Esophagus (tissue), 2 donors: Measurements from ENCODE around the gene GNAO1. TPM values are rescaled to one million over a fixed set of nuclear protein-coding genes. Genes with fewer than 3 reads are reported as not detected.

Source experiments
- H3K27ac ChIP-seq, 2 donors: one replicate each; pipeline ENCODE4 v1.5.1; 2013; ENCODE audit warnings: low read depth in 2 of 2, mild to moderate bottlenecking in 2 of 2, inconsistent platforms in 1 of 2, low read length in 1 of 2, moderate library complexity in 1 of 2
- H3K27me3 ChIP-seq, 2 donors: one replicate each; pipeline ENCODE4 v1.6.1; 2013; ENCODE audit warnings: low read length in 2 of 2, control low read depth in 1 of 2, mild to moderate bottlenecking in 1 of 2; ENCODE audit not compliant: insufficient read depth in 2 of 2, control insufficient read depth in 1 of 2
- H3K36me3 ChIP-seq, 2 donors: one replicate each; pipeline ENCODE4 v1.6.1; 2013; ENCODE audit warnings: low read length in 1 of 2; ENCODE audit not compliant: control insufficient read depth in 2 of 2, insufficient read depth in 2 of 2
- H3K4me1 ChIP-seq, 2 donors: one replicate each; pipeline ENCODE4 v1.6.1; 2013; ENCODE audit warnings: low read length in 1 of 2; ENCODE audit not compliant: control insufficient read depth in 2 of 2, insufficient read depth in 2 of 2
- H3K4me3 ChIP-seq, 2 donors: one replicate each; pipeline ENCODE4 v1.5.1; 2013; ENCODE audit warnings: low read length in 2 of 2, mild to moderate bottlenecking in 2 of 2, low read depth in 1 of 2, moderate library complexity in 1 of 2
- H3K9me3 ChIP-seq, 2 donors: one replicate each; pipeline ENCODE4 v1.6.1; 2013; ENCODE audit warnings: mild to moderate bottlenecking in 2 of 2, low read depth in 1 of 2, low read length in 1 of 2, moderate library complexity in 1 of 2; ENCODE audit not compliant: control insufficient read depth in 2 of 2, insufficient read depth in 1 of 2
- WGBS, 2 donors: extraction: QIAGEN DNeasy Blood & Tissue Kit; methylation state at CpG; one replicate each; pipeline ENCODE4 v1.1.7; 2013; 5-methylcytosine and 5-hydroxymethylcytosine counted together
- polyA plus RNA-seq, 2 donors: library from polyadenylated mRNA; stranded (reverse); fragments of 200-250 nt; gene quantifications; one replicate each; pipeline ENCODE4 v1.2.3, GENCODE V29; 2013
- donor health status: healthy with polysubstance abuse.
- donor health status: Bipolar disorder and iron deficiency.

Gene GNAO1
- polyA plus RNA-seq, 2 donors = 0.75 to 1.0 TPM

- Histone ChIP-seq H3K36me3 (no peaks in the 10 kb centered on the region), H3K27me3 (no peaks in the 10 kb centered on the region), H3K4me1 (no peaks in the 10 kb centered on the region), H3K9me3 (no peaks in the 10 kb centered on the region), H3K27ac (no peak overlapping the region), H3K4me3 (no peak overlapping the region)
- 61 to 64% methylated on average over 2 of the region's 2 CpGs for WGBS, 2 donors
These were observed 16.1 kb downstream of the GNAO1 start for GRCh38 chr16:56207421-56207820.

- Histone ChIP-seq H3K4me3 (no peak overlapping the region), H3K27me3 (peaks cover 0 to 3% of the 10 kb centered on the region in 2 donors), H3K9me3 (no peaks in the 10 kb centered on the region), H3K27ac (no peak overlapping the region), H3K4me1 (no peaks in the 10 kb centered on the region), H3K36me3 (no peaks in the 10 kb centered on the region)
- 63 to 71% methylated on average over 7 of the region's 7 CpGs for WGBS, 2 donors
These were observed 20.2 kb downstream of the GNAO1 start for GRCh38 chr16:56211435-56211981.

GRCh38 chr16:56212144-56212543 is 20.9 kb downstream of the GNAO1 start:
- Histone ChIP-seq H3K9me3 (no peaks in the 10 kb centered on the region), H3K4me3 (no peak overlapping the region), H3K36me3 (no peaks in the 10 kb centered on the region), H3K27me3 (peaks cover 0 to 3% of the 10 kb centered on the region in 2 donors), H3K27ac (no peak overlapping the region), H3K4me1 (no peaks in the 10 kb centered on the region)
- WGBS, 2 donors = 70 to 75% methylated on average over 6 of the region's 6 CpGs

GRCh38 chr16:56221995-56222394 is 30.7 kb downstream of the GNAO1 start:
- Histone ChIP-seq H3K27ac (no peak overlapping the region), H3K27me3 (no peaks in the 10 kb centered on the region), H3K4me1 (no peaks in the 10 kb centered on the region), H3K9me3 (no peaks in the 10 kb centered on the region), H3K36me3 (no peaks in the 10 kb centered on the region), H3K4me3 (no peak overlapping the region)
- WGBS, 2 donors = 74 to 84% methylated on average over 2 of the region's 2 CpGs

GRCh38 chr16:56222474-56222997 is 31.2 kb downstream of the GNAO1 start:
- H3K36me3 ChIP-seq = no peaks in the 10 kb centered on the region
- H3K4me3 ChIP-seq = no peak overlapping the region
- no peaks in the 10 kb centered on the region for H3K4me1 ChIP-seq
- WGBS, 2 donors = 64 to 66% methylated on average over 10 of the region's 10 CpGs
- no peak overlapping the region for H3K27ac ChIP-seq
- no peaks in the 10 kb centered on the region for H3K9me3 ChIP-seq
- H3K27me3 ChIP-seq = no peaks in the 10 kb centered on the region

GRCh38 chr16:56225017-56225742 is 33.9 kb downstream of the GNAO1 start:
- no peak overlapping the region for H3K4me3 ChIP-seq
- no peaks in the 10 kb centered on the region for H3K36me3 ChIP-seq
- no peak overlapping the region for H3K27ac ChIP-seq
- no peaks in the 10 kb centered on the region for H3K9me3 ChIP-seq
- no peaks in the 10 kb centered on the region for H3K4me1 ChIP-seq
- H3K27me3 ChIP-seq = no peaks in the 10 kb centered on the region
- WGBS, 2 donors = 47 to 51% methylated on average over 2 of the region's 2 CpGs

- Histone ChIP-seq H3K9me3 (no peaks in the 10 kb centered on the region), H3K36me3 (no peaks in the 10 kb centered on the region), H3K4me1 (no peaks in the 10 kb centered on the region), H3K27me3 (no peaks in the 10 kb centered on the region), H3K4me3 (no peak overlapping the region), H3K27ac (no peak overlapping the region)
- WGBS, 2 donors = 72 to 77% methylated on average over 2 of the region's 2 CpGs
These were observed 34.9 kb downstream of the GNAO1 start for GRCh38 chr16:56226187-56226586.

GRCh38 chr16:56226845-56227525 is 35.7 kb downstream of the GNAO1 start:
- Histone ChIP-seq H3K4me3 (no peak overlapping the region), H3K9me3 (no peaks in the 10 kb centered on the region), H3K27me3 (no peaks in the 10 kb centered on the region), H3K4me1 (no peaks in the 10 kb centered on the region), H3K27ac (no peak overlapping the region), H3K36me3 (no peaks in the 10 kb centered on the region)
- WGBS, 2 donors = 71 to 79% methylated on average over 9 of the region's 9 CpGs

GRCh38 chr16:56227936-56228335 is 36.6 kb downstream of the GNAO1 start:
- H3K4me3 ChIP-seq = no peak overlapping the region
- H3K27ac ChIP-seq = no peak overlapping the region
- H3K4me1 ChIP-seq = no peaks in the 10 kb centered on the region
- WGBS, 2 donors = 87 to 95% methylated on average over 6 of the region's 6 CpGs
- no peaks in the 10 kb centered on the region for H3K36me3 ChIP-seq
- H3K9me3 ChIP-seq = no peaks in the 10 kb centered on the region
- no peaks in the 10 kb centered on the region for H3K27me3 ChIP-seq
